Measurements from ENCODE around the gene BCAR3.
A peak's percentile ranks its signal among the peaks of the same experiment; 100 is the strongest.

Gene BCAR3

GRCh38 chr1:93573940-93574469 is 107.6 kb downstream of the BCAR3 start:
- DNase-seq = no peak

DNA sequence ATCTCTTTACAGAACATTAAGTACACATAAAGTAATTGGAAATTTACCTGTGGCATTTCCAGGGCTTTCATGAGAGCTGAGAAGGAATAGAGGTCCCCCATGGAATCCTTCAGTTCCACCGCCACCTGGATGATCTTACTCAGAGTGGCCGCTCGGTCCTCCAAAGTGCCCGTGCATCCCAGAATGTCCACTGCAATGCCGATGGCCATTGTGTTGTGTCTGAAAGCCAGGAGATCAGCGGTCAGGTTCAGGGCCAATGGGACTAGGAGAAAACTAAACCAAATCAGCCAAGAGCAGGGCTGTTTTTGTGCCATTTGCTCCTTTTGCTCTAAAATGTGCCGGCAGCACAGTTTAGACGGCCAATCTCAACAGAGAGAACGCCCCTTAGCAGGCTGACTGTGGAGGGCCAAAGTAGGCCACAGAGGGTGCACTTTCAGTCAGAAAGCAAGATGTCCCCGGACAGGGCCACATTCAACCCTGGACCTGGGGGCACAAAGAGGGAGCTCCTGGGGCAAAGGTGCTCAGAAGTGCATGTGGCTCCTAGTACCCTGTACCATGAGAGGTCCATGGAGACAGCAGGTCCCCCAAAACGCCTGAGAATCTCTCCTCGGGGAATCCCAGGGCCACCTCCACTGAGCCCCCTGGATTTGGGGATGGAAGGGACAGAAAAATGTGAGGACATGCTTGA is 109.9 kb downstream of the BCAR3 start:
- DNase-seq = no peak

GRCh38 chr1:93569489-93569888 is 112.1 kb downstream of the BCAR3 start:
- DNase-seq = no peak

GRCh38 chr1:93567255-93567918 is 114.2 kb downstream of the BCAR3 start:
- DNase-seq = no peak

- no peak for DNase-seq
Measured at GRCh38 chr1:93566227-93566626, 115.4 kb downstream of the BCAR3 start.

- DNase-seq = no peak
Measured at GRCh38 chr1:93565496-93566206, 116.0 kb downstream of the BCAR3 start.

DNA sequence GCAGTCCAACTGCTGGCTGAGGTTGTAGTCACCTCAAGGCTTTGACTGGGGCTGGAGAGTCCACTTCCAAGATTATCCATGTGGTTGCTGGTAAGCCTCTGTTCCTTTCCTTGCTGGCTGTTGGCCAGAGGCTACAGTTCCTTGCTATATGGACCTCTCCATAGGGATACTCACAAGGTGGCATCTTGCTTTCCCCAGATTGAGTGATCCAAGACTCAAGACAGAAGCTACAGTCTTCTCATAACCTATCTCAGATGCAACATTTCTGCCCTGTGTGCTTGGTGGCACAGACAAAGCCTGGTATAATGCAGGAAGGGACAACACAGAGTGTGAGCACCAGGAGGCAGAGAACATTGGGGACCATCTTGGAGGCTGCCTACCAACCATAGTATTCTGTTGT is 121.9 kb downstream of the BCAR3 start:
- no peak for DNase-seq

- no peak for DNase-seq
Measured at GRCh38 chr1:93559045-93559444, 122.6 kb downstream of the BCAR3 start.

- DNase-seq = peak; percentile 29
Measured at GRCh38 chr1:93556291-93556690, 125.3 kb downstream of the BCAR3 start.

GRCh38 chr1:93554883-93555872 is 126.5 kb downstream of the BCAR3 start:
- no peak for DNase-seq

DNA sequence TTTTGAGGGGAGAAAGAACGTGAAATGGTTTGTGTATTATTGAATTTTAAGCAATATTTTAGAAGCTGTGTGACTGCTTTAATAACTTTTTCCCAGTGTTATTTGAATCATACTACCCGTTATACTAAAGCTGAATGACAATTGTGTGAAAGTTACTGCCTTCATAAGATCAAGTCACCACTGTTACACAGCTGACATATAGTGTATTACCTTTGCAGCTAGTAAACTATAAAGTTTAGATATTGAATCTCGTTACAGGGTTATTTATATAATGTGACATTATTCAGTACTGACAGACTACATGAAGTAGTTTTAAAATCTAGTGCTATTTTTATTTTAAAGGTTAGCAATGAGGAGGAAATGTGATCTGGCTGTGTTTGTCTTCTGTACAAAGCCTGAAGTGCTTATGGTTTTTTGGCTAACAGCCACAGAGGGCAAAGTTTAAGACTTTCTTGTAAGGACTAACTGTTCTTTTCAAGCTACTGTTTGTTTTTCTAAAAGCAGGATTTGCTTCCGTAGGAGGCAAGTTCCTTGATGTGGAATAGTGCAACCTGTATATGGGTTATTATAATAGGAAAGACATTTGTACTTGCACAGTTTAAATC is 127.6 kb downstream of the BCAR3 start:
- DNase-seq = peak; percentile 27

- DNase-seq = no peak
Measured at GRCh38 chr1:93552741-93553455, 128.7 kb downstream of the BCAR3 start.

GRCh38 chr1:93549811-93550210 is 131.8 kb downstream of the BCAR3 start:
- DNase-seq = no peak

DNA sequence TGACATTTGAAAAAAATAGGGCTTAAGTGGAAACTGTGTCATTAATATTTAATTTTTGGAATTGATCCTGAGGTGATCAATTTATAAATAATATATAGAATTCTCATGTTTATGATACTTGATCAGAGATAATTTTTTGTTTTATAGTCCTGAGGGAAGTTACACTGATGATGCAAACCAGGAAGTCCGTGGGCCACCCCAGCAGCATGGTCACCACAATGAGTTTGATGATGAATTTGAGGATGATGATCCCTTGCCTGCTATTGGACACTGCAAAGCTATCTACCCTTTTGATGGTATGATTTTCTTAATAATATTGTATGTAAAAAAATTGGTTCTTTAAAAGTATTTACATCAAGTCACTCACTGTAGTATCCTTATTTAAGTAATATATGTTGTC is 132.5 kb downstream of the BCAR3 start:
- DNase-seq = no peak

DNA sequence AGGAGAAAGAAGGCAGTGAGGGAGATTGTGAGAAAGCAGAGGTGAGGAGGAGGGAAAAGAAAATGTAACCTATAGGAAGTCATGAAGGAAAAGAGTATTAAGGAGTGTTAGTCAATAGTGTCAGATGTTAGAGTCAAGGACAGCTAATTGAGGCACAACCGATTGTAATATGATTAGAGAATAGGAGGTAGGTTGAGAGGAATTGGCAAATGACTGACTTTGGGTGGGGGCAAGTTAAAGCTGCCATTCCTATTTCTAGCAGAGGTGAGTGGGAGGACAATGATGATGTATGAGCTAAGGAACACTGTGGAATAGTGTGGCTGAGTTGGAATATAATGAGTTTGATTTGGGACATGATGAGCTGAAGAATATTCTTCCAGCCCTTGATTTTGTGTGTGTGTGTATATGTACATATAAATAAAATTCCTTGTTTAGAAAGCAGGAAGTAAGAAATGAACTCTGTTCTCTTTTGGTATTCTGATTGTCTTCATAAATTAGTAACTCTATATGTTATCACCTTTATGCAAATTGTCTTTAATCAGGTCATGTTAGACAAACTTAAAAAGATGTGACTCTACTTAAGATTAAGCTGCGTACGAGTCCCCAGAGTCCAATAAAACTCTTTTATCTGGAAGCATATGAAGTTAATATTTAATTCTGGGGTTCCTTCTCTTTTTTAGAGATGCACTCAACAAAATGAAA is 135.3 kb downstream of the BCAR3 start:
- DNase-seq = no peak

- no peak for DNase-seq
Measured at GRCh38 chr1:93542398-93542797, 139.2 kb downstream of the BCAR3 start.

GRCh38 chr1:93541045-93541444 is 140.6 kb downstream of the BCAR3 start:
- DNase-seq = no peak

GRCh38 chr1:93537924-93538323 is 143.7 kb downstream of the BCAR3 start:
- DNase-seq = no peak

DNA sequence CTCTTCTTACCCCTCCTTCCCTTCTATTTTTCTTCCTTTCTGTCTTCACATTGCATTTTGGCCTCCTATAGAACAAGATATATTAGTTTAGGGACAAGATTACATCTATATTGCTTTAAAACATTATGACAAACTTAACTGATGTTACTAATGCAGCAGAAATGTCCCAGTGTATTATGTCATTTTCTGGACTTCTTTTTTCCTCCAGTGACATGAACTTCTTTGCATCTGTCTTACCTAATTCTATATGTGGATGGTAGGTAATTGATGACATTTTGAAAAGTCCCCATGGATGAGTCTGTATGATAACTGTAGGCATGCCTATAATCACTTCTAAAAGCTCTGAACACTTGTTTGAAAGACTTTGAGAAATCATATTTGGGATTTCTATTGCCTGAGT is 144.2 kb downstream of the BCAR3 start:
- DNase-seq = no peak

DNA sequence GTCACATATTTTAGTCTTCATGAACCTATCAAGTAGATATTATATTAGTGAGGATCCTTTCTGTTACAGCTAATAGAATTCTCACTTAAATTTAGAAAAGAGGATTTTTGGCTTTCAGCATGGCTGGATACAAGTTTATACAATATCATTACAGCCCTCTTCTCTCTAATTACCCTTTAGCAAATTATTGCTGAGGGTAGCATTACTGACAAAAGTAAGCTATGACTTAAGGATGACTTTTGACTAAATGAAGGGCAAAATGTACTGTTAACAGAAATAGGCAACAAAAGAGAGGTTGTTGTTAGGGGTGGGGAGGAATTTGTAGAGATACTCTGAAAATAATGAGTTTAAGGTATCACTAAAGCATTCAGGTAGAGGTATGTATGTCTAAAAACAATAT is 148.0 kb downstream of the BCAR3 start:
- DNase-seq = no peak

All from DMS79 treated with DMSO at 0.1 percent for 48 hours (cell line).